ENCODE measurements around the gene IL10RB.
A peak's percentile ranks its signal among the peaks of the same experiment; 100 is the strongest.

Gene IL10RB

DNA sequence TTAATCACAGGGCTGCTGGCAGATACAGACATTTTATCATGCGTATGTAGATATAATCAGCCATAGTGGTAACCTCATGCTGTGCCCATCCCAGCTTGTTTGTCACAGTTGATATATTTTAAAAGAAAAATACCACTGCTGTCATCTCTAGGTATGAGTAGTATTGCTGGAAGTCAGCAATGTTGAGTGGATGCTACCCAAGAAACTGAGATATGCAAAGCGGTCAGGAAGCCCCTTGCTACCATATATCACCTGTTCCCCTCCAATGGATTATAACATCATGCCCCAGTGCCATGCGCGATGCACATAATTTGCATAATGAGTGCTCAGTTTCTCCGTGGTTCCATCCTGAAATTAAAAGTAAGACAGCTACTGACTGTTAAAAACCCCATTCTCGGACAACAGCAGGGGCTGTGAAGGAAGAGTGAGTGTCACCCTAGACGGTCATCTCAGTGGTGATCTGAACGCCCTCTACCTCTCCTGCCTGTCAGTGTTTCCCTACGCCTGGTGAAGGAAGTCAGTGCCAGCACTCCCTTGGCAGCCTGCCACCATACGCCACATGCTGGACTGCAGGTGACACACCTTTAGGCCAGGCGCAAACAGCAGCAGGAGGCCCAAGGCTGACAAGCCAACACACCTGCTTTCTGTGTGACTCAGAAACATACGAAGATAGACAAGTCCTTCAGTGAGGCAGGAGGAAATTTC is 2.7 kb downstream of the IL10RB start:
- peak; percentile 45 for DNase-seq

DNA sequence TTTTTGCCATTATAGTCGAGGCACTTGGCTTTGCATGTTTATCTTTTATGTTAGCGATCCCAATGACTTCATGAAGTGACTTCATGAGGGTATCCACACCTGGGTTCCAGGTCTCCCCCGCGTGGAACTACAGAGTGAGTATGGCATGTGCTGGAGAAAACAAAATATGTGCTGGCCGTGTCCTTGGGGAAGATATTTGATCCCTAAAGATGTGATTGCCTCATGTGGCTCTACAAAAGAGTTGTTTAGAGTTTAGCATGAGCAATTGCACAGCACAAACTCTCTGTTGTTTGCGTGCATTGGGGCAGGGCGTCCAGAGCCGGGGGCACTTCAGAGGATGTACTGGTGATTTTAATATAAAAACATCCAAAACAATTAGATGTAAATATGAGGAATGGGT is 4.8 kb downstream of the IL10RB start:
- DNase-seq, result no peak

DNA sequence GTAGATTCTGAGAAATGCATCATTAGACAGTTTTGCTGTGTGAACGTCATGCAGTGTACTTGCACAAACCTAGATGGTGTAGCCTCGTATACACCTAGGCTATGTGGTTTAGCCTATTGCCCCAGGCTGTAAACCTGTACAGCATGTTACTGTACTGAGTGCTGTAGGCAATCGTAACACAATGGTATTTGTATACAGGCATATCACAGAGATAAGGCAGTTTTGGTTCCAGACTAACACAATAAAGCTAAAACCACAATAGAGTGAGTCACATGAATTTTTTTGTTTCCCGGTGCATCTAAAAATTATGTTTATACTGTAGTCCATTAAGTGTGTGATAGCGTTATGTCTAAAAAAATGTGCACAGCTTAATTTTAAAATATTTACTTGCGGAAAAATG is 6.9 kb downstream of the IL10RB start:
- no peak for DNase-seq

DNA sequence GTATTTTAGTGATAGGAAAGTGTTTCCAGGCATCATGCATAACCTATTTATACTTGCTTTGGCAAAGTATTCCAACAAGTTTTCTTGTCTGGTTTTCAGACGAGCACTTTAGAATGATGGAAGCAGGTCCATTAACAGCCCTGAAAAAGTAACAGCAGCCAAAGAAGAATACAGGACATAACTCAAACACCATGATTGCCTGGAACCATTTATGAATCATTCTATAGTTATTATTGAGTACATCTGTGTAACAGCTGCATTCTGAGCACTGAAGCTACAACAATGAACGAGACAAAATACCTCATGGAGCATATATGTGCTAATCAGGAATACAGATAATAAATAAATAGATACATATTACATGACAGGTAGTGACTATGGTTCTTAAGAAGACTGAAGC is 12.6 kb downstream of the IL10RB start:
- DNase-seq, result no peak

DNA sequence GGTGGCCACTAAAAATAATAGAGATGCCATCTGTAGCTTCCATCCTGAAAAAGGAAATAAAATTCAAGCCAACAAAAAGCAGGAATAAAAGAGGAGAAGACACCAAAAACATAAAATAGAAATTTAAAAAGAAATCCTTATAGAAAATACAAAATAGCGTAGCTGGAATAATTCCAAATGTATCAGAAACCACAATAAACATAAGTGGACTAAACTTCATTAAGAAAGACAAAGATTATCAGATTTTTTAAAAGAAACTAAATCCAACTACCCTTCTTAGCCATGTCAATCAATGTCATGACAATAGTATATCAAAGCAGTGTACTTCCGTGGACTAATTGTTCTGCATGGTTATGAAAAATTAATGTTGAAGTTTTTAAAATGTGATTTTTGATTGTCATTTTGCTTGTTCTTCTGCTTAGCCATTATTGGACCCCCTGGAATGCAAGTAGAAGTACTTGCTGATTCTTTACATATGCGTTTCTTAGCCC is 13.2 kb downstream of the IL10RB start:
- no peak for DNase-seq

DNA sequence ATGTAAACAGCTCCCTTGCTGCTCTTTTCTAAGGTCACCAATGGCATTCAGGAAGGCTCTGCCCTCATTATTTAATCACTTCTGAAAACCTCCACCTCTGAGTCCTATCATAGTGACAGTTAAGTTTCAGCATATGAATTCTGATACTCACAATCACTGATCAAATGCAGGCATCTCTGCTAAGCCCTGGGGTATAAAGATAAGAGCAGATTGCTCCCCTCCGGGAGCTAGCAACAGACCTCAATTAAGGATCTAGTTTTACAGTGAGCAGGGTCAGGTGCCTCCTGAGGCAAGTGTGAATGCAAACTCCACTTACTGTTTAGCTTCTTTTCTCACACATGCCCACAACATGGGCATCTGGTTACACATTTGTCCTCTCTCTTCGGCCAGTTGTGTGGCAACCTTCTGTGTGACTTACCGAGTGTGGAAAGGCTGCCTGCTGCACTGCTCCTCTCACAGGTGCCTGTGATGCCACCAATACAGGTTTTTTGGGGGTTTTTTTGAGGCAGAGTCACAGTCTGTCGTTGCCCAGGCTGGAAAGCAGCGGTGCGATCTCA is 15.0 kb downstream of the IL10RB start:
- no peak for DNase-seq

DNA sequence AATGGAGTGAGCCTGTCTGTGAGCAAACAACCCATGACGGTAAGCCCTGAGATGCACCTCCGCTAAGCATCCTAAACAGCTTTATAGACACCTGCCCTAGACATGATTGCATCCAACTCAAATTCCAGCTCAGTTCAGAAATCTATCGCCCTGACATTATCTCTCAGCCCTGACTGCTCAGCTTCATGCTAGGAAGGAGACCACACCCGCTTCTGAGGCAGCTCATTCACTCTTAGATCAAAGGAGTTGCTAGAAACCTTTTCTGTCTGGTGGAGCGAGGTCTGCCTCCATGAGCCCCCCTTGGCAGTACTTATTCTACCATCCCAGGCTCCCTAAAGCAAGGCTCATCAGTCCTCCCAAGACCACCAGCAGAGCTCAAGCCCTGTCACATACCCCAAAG is 17.0 kb downstream of the IL10RB start:
- no peak for DNase-seq

DNA sequence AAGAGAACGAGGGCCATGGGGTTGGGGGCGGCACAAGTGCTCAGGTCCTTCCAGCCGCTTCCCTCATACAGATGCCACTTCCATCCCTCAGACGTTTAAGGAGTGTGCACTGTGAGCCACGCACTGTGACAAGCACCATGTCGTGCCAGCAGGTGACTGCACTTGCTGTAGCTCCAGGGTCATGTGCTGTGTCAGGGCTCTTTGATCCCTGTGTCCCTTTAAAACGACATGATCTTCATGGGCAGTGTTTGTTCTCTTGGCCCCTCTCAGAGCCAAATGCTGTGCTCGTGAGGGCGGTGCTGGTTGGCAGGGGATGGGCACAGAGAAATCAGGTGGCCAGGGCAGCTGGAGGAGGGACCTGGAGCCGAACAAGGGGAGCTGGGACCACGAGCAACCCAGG is 19.9 kb downstream of the IL10RB start:
- DNase-seq, result no peak

DNA sequence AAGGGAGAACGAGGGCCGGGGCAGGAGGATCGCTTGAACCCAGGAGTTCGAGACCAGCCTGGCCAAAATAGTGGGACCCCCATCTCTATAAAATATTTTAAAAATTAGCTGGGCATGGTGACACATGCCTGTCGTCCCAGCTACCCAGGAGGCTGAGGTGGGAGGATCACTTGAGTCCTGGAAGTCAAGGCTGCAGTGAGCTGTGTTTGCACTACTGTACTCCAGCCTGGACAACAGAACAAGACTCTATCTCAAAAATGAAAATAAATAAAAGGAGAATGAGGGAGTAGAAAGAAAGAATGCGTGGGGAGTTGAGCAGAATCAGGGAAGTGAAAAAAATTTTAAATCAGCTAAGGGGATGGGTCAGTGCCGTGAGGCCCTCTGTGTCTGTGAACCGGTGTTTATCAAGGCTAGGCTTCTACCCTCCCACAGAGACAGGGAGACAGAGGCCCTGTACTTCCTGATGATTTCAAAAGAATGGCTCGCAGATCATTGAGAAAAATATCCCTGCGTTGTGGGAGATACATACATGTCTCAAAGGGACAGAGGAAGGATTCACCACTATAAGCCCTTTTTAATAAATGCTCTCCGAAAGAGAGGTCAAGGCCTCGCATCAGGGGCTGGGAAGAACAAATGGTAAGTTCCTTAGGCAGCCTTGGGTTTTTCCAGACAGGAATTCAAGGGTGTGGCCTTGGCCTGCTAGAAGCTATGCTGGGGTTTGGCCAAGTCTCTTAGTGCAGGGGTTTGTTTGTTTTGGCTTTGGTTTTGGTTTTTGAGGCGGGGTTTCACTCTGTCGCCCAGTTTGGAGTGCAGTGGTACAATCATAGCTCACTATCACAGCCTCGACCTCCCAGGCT is 20.7 kb downstream of the IL10RB start:
- DNase-seq, result peak; percentile 74

DNA sequence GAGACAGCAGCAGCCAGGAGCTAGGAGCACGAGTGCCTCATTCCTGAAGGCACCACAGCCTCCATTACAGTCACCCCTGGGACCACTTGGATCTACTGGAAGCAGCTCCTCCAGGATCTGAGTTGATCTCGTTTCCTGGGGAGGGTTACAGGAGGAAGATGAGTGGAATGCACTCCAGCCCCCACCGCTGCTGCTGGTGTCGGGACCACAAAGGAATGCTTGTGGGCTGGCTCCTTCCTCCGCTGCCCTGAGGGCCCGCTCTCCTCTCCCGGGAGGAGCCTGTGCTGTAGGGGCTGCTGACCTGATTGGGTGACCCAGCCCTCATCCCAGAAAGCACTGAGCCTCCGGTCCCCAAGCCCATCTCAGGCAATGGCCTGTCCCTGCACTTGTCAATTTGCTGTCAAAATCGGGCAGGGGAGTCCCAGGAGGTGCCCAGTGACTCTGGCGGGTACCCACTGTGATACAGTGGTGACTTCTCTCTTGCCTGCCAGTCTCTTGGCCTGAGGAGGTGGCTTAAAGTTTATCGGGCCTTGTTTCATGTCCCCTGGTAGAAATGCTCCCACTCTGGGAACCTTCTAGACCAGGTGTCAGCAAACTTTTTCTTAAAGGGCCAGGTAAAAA is 23.1 kb downstream of the IL10RB start:
- no peak for DNase-seq

DNA sequence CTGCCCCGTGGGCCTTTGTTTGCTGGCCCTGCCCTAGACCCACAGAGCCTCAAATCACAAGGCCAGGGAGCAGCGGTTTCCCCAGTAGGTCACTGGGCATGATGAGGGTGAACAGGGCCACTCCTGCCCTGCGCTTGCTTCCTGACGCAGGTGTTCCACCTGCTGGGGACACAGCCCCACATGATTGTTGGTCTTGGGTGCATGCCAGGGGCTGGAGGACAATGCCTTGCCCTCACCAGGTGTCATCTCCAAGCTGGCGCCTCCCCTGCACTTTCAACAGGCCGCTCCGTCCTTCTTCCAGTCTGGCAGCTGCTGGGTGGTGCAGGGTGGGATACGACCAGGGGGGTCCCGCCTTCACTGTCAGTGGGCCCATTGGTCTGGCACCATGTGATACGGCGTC is 24.3 kb downstream of the IL10RB start:
- DNase-seq, result peak; percentile 28

DNA sequence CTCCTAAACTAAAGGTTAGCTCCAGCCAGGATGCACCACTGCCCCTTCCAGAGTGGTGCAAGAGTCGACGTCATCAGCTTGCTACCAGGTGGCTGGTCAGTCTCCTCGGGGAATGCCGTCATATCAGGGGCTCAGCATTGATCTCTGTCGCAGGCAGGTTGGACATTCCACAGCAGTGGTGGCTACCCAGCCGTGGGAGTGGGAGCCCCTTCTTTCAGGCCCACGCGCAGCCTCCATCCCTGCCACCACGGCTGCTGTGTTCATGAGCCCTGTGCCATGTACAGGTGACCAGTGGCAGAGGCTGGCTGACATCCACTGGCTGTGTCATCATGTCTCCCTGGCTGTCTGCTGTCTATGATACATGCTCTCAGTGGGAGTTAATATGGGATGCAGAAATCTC is 25.5 kb downstream of the IL10RB start:
- no peak for DNase-seq

DNA sequence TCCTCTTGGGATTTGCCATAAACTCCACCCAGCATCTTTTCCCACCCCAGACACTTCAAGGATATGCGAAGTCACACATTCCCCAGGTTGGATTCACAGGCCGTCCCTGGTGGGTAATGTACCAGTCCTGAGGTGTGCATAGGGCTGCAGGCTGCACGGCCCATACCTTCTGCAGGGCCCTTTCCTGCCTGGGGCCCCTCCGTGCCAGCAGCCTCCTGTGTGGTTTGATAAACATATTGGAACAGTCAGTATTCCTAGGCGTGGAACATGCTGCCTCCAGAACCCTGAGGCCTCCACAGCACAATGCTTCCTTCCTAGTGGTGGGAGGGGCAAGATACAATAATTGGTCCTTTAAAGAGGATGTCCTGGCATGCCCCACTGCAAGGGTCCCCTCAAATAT is 26.6 kb downstream of the IL10RB start:
- DNase-seq, result no peak

DNA sequence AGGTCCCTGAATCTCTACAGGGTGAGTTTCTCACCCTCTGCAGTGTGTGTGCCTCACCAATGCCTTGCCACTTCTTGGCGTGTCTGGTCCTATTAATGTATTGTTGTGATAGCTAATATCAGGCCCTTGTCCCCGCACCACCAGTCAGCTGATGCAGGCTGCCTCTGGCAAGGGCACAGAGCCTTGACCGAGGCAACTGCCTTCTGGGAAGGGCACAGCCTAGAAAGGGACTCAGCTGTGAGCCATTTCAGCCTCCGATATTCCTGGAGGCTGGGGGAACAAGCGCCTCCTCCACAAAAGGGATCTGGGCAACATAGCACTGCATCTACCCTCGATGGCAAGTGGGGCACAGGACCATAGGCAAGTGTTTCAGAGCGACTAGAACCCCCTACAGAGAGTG is 27.0 kb downstream of the IL10RB start:
- DNase-seq, result no peak

DNA sequence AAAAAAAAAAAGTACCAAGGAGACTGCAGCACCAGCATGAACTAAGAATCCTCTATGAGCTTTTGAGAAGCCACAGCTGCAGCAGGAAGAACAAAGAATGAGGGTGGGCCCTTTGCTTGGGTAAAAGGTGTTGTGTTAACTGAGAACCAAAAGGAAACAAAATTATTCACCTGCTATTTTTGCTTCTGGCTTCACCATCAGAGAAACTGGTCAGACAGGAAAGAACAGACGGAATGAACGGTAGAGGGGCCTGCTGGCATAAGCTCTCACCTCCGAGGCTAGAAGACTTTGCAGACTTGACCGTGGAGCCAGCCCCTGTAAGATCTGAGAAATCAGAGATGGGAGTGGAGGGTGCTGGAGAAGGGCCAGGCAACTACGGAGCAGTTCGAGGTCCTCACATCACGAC is 27.6 kb downstream of the IL10RB start:
- DNase-seq, result no peak

DNA sequence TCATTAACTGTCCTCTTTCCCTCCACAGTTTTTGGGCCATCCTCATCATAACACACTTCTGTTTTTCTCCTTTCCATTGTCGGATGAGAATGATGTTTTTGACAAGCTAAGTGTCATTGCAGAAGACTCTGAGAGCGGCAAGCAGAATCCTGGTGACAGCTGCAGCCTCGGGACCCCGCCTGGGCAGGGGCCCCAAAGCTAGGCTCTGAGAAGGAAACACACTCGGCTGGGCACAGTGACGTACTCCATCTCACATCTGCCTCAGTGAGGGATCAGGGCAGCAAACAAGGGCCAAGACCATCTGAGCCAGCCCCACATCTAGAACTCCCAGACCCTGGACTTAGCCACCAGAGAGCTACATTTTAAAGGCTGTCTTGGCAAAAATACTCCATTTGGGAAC is 30.0 kb downstream of the IL10RB start:
- DNase-seq, result no peak

DNA sequence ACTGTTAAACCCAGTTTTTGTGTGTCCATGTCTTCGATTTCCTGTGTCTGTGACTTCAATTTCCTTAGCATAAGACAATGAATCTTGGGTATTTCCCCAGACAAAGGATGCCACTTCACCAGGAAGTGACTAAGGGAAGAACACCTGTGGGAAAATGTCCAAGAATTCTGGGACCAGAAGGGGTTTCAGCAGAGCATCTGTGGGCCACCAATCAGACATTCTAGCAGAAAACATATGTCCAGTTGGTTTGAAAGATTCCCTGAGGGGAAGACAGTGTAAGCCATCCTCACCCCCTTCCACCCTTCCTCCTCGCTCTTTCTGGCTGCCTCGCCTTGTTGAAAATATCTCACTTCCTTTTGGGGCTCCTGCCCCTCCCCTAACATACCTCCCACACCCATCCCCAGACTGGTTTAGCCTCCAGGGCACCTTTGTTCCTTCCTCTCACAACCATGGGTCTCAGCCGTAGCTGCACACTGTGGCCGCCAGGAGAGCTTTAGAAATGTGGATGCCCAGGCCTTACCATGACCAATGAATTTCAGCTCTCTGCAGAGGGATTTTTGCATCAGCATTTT is 33.1 kb downstream of the IL10RB start:
- no peak for DNase-seq

DNA sequence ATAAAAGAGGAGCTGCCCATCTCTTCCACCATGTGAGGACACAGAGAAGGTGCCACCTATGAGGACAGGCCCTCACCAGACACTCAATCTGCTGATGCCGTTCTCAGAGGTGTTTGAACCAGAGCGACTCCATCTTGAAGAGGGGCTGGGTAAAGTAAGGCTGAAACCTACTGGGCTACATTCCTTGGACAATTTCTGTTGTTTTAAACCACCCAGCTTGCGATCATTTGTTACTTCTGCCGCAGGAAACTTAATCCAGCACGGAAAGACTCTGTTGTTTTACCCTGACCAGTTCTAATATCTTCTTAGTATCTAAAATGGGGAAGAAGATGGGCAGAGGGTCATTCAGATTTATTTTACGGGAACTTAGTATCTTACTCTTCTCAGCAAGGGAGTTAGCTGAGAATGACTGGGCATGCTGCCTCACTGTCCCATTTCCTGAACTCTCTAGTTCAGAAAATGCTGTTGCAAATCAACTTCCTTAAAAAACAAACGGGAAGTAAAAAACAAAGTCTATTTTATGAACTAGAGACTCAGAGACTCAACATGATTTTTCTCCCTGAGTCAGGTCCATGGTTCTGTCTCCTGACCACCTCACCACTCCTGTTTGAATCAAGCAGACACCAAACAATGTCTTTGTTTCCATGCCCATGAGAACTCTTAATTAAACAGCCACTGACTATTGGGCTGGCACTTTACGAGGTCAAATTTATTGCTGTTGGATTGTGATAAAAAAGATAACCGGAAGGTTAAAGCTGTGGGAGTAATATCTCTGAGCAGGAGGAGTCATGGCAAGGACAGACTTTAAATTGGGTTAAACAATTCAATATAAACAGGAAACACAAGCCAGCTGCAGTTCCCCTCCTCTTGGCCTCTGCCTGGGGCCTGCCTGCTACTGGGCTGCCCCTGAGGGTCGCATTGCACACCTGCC is 34.8 kb downstream of the IL10RB start:
- peak; percentile 30 for DNase-seq

DNA sequence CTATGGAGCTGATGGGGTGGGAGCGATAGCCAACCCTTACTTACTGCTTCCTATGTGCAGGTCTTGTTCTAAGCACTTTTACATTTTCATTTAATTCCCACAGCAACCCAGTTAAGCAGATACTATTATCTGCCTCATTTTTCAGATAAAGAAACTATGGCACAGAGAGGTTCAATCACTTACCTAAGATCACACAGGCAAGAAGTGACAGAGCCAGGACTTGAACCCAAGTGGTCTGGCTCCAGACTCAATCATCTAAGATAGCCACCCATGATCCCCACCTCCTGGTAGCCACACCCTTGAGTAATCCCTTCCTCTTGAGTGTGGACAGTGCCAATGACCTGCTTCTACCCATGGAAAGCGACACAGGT is 35.5 kb downstream of the IL10RB start:
- no peak for DNase-seq

DNA sequence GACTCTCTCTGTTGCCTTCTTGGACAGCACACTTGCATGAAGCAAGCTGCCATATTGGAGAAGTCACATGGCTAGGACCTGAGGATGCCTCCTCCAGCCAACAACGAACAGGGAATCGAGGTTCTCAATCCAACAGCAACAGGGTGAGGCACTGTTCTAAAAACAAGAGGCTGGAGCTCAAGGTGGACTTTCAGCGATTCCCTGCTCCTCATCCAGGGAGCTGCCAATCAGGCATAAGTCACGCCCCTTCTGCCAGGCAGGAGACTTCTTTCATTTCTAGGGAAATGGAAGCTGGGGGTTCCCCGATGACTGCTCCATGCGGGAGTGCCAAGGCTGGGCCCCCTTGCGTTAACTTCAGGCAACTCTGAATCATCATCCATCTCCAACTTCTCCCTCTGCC is 35.9 kb downstream of the IL10RB start:
- DNase-seq, result no peak

DNA sequence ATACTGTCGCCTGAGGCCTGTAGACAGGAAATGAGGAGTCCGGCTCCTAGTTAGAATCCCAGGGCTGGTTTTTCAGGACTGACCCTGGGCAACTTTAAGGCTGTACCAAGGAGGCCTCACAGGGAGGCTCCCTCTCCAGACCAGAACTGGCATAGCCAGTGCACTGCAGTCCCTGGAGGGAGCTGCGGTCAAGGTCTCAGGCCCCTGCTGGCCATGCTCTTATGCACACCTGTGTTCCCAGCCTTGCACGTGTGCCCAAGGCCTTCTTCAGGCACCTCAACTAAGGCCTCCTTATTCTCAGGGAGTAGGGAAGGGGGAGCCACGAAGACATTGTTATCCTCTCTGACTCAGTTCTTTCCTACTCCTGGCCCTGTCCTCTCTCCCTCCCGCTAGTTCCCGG is 36.6 kb downstream of the IL10RB start:
- DNase-seq, result no peak

DNA sequence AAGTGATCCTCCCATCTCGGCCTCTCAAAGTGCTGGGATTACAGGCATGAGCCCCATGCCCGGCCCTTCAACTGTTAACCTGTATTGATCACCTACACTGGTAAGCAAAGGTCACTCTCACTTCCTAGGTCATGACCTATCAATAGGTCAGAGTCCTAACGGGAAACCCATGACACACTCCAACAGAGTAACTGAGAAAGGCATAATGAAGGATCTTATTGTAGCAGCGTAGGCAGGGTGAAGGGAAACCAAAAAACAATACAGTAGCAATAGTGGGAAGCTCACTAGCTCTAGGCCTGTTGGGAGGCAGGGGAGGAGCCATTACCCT is 39.1 kb downstream of the IL10RB start:
- DNase-seq, result no peak
